NCI-H128 (cell line): ENCODE data around the gene FANCM.

Source experiments
- DNase-seq: peaks from one replicate; lab custom pipeline; 2025; ENCODE audit not compliant: unreplicated experiment; lab: John Stamatoyannopoulos, UW

Gene FANCM

GRCh38 chr14:45227566-45227965 lies 91.8 kb downstream of the FANCM start:
- DNase-seq, result no peak

- DNase-seq, result no peak
Observed at GRCh38 chr14:45238988-45239387, 103.3 kb downstream of the FANCM start.

- DNase-seq, result no peak
Observed at GRCh38 chr14:45242706-45243105, 107.0 kb downstream of the FANCM start.

GRCh38 chr14:45246151-45246550 lies 110.4 kb downstream of the FANCM start:
- no peak for DNase-seq

- DNase-seq, result no peak
Observed at GRCh38 chr14:45246691-45247090, 111.0 kb downstream of the FANCM start.

GRCh38 chr14:45247427-45247826 lies 111.7 kb downstream of the FANCM start:
- DNase-seq, result no peak

GRCh38 chr14:45249856-45250575 lies 114.3 kb downstream of the FANCM start:
- no peak for DNase-seq
